Measurements from ENCODE around the gene OOSP4A. TPM values are rescaled to one million over a fixed set of nuclear protein-coding genes. Genes with fewer than 3 reads are reported as not detected.

The OOSP4A gene
- total RNA-seq, 4 donors from 2014 or later, result not detected

DNA sequence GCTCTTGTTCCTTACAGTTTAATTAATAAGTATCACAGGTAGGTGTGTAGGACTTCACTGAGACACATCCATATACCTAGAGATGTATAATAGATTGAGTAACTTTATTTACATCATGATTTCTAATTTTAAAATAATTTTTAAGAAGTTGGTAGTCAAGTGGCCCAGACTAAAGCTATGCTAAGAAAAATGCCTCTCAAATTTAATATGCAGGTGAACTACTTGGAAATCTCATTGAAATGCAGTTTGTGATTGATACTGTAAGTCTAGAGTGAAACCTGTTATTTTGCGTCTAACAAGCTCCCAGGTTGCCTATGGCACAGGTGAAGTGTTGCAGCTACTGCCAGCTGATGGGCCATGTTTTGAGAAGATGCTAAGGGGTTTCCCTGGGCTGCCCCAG, 53.0 kb downstream of the OOSP4A start, which contains the start of gene OOSP4B:
Gene OOSP4B (plus strand): TSS at position 301 of the 400 bp plus-strand sequence.
- Histone ChIP-seq H3K27ac (no peak within 1 kb of the TSS), H3K4me3 (no peak within 1 kb of the TSS), H3K36me3 (no peaks in the 10 kb centered on the region), H3K27me3 (no peaks in the 10 kb centered on the region), H3K4me1 (no peaks in the 10 kb centered on the region), H3K9me3 (no peaks in the 10 kb centered on the region)
- WGBS, result 80% methylated on average over 1 of the region's 1 CpG
- TF ChIP-seq POLR2AphosphoS5 (IDR thresholded peaks at IDR 0.05) (no peak), EP300 (IDR thresholded peaks at IDR 0.05) (no peak), POLR2A (IDR thresholded peaks at IDR 0.05) (no peak)
- TF ChIP-seq, protein P1, sequence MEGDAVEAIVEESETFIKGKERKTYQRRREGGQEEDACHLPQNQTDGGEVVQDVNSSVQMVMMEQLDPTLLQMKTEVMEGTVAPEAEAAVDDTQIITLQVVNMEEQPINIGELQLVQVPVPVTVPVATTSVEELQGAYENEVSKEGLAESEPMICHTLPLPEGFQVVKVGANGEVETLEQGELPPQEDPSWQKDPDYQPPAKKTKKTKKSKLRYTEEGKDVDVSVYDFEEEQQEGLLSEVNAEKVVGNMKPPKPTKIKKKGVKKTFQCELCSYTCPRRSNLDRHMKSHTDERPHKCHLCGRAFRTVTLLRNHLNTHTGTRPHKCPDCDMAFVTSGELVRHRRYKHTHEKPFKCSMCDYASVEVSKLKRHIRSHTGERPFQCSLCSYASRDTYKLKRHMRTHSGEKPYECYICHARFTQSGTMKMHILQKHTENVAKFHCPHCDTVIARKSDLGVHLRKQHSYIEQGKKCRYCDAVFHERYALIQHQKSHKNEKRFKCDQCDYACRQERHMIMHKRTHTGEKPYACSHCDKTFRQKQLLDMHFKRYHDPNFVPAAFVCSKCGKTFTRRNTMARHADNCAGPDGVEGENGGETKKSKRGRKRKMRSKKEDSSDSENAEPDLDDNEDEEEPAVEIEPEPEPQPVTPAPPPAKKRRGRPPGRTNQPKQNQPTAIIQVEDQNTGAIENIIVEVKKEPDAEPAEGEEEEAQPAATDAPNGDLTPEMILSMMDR (IDR thresholded peaks at IDR 0.05), result no peak
- DNase-seq (ENCODE audit: low spot score in 2 of 2), result no peak

DNA sequence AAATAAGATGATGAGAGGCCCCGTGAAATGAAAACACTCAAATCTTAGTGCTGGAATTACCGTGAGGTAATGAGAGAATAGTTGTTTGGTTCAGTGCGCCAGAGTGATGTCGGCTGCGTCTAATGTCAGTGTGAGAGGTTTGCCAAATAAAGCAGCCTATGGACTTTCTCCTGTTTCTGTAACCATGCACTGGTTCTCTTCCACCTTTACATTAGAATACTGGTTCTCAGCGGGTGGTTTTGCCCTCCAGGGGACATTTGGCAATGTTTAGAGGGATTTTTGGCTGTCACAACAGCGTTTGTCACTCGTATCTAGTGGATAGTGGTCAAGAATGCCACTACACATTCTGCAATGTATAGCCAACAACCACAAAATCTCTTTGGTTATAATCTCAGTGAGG, 54.2 kb downstream of the OOSP4A start:
- DNase-seq (ENCODE audit: low spot score in 2 of 2), result no peak
- Histone ChIP-seq H3K27me3 (no peaks in the 10 kb centered on the region), H3K4me3 (no peak overlapping the region), H3K9me3 (no peaks in the 10 kb centered on the region), H3K36me3 (no peaks in the 10 kb centered on the region), H3K4me1 (no peaks in the 10 kb centered on the region), H3K27ac (no peak overlapping the region)
- no peak for TF ChIP-seq POLR2A (IDR thresholded peaks at IDR 0.05)
- no peak for TF ChIP-seq EP300 (IDR thresholded peaks at IDR 0.05)
- TF ChIP-seq, protein P1 (IDR thresholded peaks at IDR 0.05), result no peak
- TF ChIP-seq POLR2AphosphoS5 (IDR thresholded peaks at IDR 0.05), result no peak
- 57% methylated on average over 8 of the region's 8 CpGs for WGBS

Other genes with a start within 250 kb of the OOSP4A start
- 10 to 100 TPM; 24.1 to 48.2 (median 29.9) TPM for gene STX3, start 208.7 kb upstream of the OOSP4A start, total RNA-seq
- gene MRPL16, start 153.3 kb upstream of the OOSP4A start, total RNA-seq, result 10 to 100 TPM; 27.8 to 42.0 (median 32.4) TPM
- gene CBLIF, start 118.5 kb upstream of the OOSP4A start, total RNA-seq, result not detected
- 1 to 10 TPM in 3 of 4 donors, under 1 TPM in 1; 0.76 to 5.3 (median 1.8) TPM for gene TCN1, start 97.5 kb upstream of the OOSP4A start, total RNA-seq
- gene OOSP3, start 85.3 kb upstream of the OOSP4A start, total RNA-seq, result not detected
- gene OOSP1, start 25.6 kb upstream of the OOSP4A start, total RNA-seq, result not detected
- gene OOSP4B, start 53.1 kb downstream of the OOSP4A start, total RNA-seq, result not detected
- not detected for gene OOSP2, start 76.4 kb downstream of the OOSP4A start, total RNA-seq
- gene MS4A3, start 92.6 kb downstream of the OOSP4A start, total RNA-seq, result not detected
- gene MS4A2, start 124.6 kb downstream of the OOSP4A start, total RNA-seq, result 1 to 10 TPM in 2 of 4 donors, under 1 TPM in 1, not detected in 1; 0.32 to 1.5 (median 1.2) TPM
- gene MS4A6A, start 219.1 kb downstream of the OOSP4A start, total RNA-seq, result 10 to 100 TPM in 2 of 4 donors, 1 to 10 TPM in 2; 6.9 to 13.4 (median 9.2) TPM

Data from suprapubic skin (tissue), 4 donors.